HL-60 (cell line): ENCODE measurements around the gene NLGN3.

ENCODE experiments used
- CTCF ChIP-seq: IDR thresholded peaks from one replicate; pipeline ENCODE4 v1.5.1; 2011; ENCODE audit warnings: low read length, control low read depth, inconsistent platforms; ENCODE audit not compliant: insufficient read depth
- GABPA ChIP-seq: IDR thresholded peaks from 2 replicates; pipeline ENCODE4 v1.6.1; 2012; ENCODE audit warnings: low read depth

- TF ChIP-seq CTCF (no peak), GABPA (no peak)
Observed at GRCh38 chrX:71162981-71163380, 18.3 kb downstream of the NLGN3 start.
